HG03342 (cell line): ENCODE data around the gene ACVR2B.

Experiments used
- ATAC-seq: cut with Tn5 transposase; IDR thresholded peaks from one replicate; pipeline ENCODE4 v1.9.1; 2021; ENCODE audit warnings: mild to moderate bottlenecking, moderate library complexity; ENCODE audit not compliant: unreplicated experiment

The ACVR2B gene

DNA sequence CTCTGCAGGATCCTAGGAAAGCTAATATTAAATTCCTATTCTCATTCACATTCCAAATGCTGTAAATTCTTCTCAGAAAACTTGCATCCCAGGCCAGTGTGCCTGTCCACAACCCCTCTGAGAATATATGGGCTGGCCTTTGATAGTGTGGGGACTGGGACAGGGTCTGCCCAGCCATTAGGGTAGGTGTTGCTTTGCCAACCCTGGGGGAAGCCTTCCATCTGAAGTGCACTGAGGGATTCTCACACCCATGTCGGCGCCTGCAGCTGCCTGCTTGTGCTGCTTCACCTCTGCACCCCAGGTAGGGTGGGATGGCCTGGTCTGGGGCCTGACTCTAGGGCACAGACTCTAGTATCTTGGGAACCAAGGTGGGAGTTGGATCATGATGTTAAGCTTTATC is 27.2 kb downstream of the ACVR2B start:
- ATAC-seq = no peak

DNA sequence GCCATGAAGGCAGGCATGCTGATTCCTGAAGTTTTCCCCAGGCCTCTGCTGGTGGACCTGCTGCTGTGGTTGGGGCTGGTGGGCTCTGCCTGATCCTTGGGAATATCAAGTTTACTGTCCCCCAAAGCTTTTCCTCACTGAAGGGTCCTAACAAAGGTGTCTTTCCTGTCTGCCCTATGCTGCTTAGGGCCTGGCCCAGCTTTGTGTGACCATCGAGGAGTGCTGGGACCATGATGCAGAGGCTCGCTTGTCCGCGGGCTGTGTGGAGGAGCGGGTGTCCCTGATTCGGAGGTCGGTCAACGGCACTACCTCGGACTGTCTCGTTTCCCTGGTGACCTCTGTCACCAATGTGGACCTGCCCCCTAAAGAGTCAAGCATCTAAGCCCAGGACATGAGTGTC is 29.3 kb downstream of the ACVR2B start:
- ATAC-seq = no peak

DNA sequence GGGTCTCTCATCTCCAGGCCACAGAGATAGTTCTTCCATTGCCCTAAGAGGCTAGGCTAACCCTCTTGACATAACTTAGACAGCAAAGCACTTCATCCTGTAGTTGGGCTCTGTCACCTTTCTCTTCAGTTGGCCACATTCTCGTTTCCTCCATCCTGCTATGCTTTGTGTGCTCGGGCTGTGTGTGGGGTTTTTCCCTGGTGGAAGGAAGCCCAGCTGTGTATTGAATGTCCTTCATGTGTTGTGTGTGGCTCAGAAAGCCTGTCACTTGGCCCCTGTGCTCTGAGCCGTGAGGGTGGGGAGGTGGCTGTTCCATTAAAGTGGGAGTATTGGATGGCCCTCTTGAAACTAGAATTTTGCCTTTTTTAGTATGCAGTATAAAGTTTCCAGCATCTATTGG is 33.6 kb downstream of the ACVR2B start:
- ATAC-seq = peak; percentile 92

DNA sequence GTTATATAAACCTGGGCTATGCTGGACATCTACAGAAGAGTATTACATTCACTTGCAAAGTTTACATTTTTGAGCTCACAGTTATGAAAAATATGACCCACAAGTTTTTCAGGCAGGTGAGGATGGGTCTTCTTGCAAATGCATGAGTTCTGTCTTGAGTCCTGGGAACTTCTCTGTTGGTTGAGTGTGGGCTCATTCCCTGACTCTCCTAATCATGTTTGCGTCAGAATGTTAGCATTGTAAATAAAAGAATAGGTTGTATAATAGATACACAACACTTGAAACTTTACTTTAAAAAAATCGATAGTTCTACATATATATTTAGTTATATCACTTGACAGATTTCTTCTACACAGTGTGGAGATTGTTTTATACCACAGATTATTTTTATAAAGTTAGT is 35.3 kb downstream of the ACVR2B start:
- no peak for ATAC-seq

DNA sequence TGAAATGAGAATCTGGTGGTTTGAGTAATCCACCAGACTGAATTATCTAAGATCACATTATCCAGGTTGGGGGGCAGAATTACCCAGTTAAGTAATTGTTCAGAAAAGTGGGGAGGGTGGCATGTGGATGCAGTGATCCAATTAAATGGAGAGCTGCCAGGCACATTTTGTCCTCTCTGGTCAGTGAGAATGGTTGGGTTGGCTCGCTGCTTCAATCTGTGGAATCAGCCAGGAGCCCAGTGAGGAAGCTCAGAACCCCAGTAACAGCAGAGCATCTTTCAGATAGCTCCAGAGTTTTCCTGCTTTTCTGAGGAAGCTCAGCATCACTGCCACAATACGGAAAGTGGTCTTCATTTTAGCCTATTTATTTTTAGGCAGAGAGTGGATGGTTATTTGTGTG is 36.1 kb downstream of the ACVR2B start:
- no peak for ATAC-seq

DNA sequence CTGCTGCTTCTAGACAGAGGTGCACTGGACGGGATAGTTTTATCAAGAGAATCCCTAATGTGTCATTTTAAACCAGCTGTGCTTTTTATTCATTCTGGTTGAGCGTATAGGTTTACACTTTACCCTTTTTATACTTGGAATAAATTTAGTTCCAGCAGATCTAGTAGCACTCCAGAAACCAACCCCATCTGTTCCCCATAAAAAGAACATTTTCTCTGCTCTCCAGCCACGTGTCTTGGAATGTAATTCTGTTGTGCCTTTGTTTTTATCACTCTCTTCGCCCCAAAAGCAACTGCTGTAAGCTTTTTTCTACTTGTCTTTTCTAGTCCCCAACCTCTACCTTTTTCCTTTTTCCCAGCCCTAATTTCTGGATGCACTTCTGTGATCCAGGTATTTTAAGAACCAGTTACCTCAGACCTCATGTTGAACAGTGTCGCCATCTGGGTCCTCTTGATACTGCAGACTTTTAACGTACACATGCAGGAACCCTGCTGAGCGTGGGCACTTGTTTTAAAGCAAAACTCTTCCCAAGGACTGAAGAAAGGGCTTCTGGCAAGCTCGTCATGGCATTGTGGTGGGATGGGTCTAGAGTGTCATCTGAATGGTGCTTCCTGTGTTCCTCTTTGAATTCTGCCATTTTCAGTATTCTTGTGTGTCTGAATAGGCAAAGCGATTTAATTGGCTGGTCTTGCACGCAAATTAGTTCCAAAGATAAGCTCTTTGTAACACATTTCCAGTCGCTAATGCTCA is 36.8 kb downstream of the ACVR2B start:
- no peak for ATAC-seq

DNA sequence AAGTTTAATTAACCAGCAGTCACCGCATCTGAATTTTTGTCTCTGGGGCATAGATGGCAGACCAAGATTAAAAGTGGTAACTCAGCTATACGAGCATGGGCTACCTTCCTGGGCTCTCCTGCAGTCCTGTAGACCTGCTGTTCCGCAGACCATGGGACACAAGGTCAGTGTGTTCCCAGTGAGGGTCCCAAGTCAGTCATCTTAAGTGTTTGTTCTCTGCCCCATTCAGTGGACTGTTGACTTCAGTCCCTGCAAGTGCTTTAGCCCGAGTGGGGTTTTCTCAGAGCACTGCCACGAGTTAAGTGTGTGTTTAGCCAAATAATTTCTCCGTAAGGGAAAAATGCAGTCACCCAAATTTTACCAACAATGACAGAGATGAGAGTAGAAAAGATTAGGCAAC is 37.5 kb downstream of the ACVR2B start:
- ATAC-seq = no peak

DNA sequence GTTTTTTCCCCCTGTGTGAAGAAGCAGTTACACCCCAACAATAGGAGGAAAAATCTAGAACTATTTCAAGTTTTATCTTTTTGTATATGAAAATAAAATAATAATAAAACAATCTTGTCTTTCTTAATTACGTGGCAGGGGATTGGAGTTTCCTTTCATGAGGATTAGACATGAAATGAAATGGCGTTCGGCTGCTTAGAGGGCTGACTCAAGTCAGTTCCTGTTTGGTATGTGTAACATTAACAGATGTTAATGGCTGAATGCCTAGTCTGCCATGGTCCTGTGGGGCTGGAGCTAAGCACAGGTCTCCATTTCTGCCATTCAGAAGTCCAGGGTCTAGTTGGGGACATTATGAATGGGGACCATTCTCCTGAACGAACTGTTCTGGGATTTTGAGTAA is 39.3 kb downstream of the ACVR2B start:
- ATAC-seq = no peak

DNA sequence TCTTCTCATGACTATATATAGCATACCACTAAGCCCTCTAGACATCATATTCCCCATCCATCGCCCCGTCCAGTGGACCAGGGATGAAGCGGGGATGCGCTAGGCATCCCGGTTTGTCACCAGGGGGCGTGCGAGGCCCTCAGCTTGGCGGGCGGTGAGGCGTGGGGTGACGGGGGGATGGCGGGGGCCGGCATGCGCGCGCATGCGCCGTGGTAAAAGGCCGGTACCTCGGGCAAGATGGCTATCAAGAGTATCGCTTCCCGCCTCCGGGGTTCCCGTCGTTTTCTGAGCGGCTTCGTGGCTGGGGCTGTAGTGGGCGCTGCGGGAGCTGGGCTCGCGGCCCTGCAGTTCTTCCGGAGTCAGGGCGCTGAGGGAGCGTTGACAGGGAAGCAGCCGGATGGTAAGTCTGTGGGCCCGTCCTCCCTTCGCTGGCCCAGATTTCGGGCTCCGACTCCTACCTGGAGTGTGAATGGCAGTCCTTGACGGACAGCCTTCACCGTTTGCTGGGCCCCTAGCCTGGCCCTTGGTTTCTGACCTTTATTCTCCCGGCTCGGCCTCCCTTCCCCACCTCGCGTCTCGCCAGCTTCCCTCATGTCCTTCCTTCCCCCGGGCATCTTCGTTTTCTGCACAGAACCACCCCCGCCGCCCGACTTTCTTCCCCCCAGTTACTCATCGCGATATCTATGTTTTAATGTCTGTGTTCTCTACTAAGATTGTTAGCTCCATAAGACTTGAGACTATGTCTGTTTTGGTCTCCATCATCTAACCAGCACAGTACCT is 42.6 kb downstream of the ACVR2B start, which contains the start of gene EXOG:
EXOG (plus strand) TSS at position 210 of the 780 bp plus-strand sequence; CDS start at position 238, 28 bp downstream.
- ATAC-seq = peak; percentile 87

DNA sequence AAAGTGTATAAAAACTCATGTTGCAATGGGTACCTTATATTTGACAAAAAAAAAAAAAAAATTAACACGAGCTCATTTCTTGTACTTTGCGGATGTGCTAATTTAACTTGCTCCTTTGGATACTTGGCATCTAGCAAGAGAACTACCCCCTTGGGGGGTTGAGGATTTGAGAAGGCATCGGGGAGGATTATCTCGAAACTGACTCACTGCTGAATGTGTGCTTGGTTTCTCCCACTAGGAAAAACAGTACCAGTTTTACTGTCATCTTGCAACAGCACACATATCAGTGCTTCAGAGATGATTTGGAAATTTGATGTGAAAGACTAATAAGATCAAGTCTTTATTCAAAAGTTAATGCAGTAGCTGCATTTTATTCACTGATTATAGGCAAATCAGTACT is 43.3 kb downstream of the ACVR2B start:
- no peak for ATAC-seq

DNA sequence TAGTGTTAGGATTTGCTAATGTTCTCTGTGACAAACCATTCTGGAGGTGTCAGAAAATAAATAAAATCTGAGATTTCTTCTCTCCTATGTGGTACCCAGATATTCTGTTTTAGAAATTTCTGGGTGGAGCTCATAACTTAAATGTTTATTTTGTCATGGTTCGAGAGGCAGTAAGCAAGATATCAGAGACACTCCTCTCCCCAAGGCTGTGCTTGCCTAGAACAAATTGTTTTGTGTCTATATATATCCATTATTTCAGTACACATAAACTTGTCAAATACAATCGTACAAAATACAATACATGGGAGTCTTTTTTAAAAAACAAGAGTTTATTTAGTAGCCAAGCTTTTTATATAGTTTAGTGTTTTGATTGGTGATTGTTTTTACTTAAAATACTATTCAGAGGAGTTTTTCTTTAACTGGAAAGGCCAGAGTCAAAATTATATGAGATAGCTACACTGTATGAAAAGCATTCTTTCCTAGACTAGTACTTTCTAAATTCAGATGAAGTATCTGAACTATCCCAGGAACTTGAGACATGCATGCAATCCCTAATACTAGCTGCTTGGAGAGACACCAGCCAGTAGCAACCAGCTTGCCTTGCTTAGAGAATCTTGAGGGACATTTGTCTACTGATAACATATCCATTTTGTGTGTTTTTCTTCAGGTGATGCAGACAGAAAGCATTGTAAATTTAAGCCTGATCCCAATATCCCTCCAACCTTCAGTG is 47.2 kb downstream of the ACVR2B start:
- ATAC-seq = no peak

DNA sequence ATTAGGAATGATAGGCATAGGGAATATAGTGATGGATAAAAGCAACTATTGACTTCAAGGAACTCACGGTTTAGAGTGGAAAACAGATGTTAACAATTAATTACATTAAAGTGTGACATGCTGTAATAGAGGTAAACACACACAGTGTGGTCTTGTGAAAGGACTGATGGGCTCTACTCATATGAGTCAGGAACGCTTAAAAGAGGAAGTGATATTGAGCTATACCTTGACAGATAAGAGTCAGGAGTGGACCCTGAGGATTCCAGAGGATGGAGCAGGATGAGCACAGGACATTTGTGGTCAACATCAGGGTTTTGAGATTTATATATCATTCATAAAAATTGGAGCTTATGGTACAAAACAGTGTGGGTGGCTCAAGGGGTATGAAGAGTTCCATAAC is 53.4 kb downstream of the ACVR2B start:
- ATAC-seq = peak; percentile 99

DNA sequence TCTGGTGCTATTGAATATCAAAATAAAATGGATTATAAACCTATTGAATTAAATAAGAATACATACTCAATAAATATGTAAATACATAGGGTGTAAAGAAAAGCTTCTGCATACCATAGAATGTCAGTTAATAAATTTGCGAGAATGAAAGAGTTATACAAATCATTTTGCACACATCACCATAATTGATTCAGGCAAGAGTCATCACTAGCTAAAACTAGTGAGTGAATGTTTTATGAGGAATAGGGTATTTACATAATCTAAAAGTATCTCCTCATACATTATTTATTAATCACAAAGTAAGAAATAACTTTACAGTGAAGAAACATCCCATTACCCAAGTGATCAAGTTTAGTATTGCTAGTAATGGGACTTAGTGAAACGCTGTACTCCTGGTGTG is 56.0 kb downstream of the ACVR2B start:
- no peak for ATAC-seq

DNA sequence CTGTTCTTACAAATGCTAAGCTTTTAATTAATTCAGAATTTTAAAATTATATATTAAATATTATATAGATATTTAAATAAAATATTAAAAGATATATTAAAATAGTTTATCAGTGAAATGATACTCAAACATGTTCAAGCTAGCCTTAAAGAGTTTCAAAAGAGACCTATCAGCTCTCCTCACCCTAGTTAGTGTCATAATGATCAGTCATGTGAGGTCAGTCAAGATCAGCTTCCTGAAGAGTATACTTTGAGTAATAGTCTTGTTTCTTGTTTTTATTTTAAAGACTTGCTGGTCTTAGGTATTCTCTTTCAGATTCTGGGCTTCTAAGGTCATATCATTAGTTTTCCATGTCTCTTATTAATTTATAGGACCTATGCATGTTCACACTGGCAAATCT is 56.9 kb downstream of the ACVR2B start:
- no peak for ATAC-seq

DNA sequence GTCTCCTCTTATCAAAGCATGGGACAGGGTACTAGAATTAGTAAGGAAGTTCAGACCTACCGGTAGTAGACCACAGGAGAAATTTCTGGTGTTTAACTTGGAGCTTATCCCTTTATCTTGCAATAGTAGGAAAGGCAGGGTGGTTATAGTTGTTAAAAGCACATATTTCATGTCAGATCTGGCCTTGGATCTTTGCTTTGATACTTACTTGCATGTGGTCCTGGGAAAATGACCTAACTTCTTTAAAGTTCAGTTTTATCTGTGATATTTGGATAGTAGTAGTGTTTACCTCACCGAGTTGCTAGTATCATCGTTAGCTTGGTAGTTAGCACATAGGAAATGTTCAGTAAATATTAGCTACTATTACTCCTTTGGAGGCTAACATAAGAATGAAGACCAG is 57.9 kb downstream of the ACVR2B start:
- ATAC-seq = no peak

DNA sequence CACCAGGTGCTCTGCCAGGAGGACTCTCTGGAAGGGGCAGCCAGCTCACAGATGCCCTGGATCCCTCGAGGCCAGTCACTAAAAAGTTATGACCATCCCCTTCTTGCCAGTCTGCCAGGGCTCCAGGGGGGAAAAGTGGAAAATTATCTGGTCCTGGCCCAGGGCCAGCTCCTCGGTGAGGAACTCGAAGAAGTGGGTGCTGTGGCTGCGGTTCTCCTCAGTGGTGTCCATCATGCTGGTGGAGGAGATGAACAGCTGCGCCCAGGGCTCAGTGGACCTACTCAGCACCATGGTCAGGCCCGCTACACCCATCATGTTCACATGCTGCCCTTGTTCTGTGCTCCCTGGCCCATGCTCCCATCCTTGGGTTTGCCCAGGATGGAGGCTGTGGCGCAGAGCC is 61.7 kb downstream of the ACVR2B start:
- no peak for ATAC-seq

DNA sequence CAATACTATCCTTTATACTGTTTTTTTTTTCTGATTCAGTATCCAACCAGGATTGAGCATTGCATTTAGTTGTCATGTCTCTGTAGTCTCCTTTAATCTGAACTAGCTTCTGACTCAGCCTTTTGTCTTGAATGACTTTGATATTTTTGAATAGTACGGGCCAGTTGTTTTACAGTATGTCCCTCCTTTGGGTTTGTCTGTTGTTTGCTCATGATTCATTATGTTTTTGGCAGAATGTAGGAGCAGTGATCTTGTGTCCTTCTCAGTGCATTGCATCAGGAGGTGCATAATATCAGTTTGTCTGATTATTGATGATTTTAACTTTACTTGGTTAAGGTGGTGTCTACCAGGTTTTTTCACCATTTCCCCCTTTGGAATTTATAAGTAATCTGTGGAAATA is 63.0 kb downstream of the ACVR2B start:
- ATAC-seq = no peak

DNA sequence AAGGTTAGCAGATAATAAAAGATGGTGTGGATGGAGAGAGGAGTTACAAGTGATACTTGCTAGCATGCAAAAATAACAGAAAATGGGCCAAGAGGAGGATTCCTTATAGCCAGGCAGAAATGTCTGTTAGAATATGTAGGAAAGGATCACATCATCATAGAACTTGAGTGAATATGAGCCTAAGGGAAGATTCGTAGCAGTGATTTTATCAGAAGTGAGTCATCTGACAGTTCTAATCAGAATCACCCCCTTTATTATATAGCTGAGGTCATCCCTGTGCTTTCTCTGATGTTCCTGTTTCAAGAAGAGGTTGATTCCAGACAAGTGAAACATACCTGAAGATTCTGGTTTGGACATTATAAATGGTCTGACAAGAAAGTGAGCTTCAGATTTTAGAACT is 65.3 kb downstream of the ACVR2B start:
- no peak for ATAC-seq

DNA sequence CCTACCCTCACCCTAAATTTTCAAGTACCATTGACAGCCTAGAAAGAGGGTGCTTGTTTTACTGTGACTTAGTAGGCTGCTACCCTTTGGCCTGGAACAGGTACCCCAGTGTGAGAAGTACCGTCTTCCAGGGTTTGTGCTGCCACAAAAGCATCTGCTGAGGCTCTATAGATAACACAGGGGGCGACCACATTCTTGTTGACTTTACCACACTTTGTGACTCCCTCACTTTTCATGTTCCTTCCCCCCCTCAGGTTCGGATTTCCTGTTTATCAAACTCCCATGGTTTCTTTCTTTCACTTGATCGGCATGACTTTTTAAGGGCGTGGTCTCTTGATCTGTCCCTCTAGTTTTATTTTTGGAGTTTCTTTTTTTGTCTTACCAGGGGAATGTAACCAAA is 66.0 kb downstream of the ACVR2B start:
- no peak for ATAC-seq

DNA sequence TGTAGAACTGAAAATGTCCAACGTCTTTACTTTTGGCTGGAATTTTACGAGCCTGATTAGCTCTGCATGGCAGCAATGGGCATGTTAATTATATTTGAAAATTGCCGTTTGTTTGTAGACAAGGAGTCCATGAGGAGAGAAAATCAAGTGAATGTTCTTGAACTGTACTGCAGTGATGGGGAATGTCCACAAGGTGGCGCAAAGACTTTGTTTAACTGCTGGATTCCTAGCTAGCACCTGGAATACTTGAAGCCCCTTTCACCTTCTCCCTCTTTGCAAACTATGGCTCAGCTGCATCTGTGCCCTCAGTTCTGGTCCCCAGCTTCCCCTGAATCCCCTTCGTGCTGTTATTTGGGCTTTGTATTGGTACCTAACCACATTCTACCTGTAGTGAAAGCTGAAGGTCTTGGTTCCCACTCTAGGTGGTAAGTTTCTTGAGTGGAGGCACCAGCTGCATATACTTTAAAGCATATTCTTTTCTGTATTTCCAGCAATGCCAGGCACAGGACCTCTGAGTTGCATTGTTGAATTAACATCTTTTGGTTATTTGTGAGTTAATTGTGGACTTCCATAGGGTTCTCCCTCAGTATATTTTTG is 67.8 kb downstream of the ACVR2B start:
- no peak for ATAC-seq

DNA sequence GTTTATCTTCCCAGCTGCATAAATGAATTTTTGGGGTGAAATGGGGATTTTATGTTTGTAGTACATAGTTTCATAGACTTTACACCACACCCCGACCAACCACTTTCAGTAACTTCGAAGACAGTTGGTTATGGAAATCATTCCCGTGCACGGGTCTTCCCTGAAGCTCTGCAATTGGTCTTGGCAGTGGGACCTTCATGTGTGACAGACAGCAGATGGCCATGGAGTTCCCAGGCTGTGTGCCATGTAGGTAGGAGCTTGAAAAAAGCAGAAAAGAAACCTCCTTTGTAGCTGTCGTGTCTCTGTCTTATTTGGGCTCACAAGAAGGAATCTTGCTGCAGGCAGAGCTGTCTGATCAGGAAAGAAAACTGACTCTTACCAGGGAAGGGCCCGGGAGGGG is 68.3 kb downstream of the ACVR2B start:
- no peak for ATAC-seq
